GM06990 (cell line): ENCODE measurements around the gene TNRC6A.
"Not testable (repeated sequence)": the region's sequence is repeated elsewhere in the genome, so short reads cannot be mapped to it uniquely, and the experiment has no call there.

Experiments
- DNase-seq: peaks from one replicate; pipeline ENCODE4 v3.0.0-alpha.2; 2011; ENCODE audit not compliant: insufficient read length; ENCODE audit errors: extremely low read depth
- H3K27me3 ChIP-seq: replicated peaks from 2 replicates; pipeline ENCODE4 v1.6.0; 2011; ENCODE audit warnings: low read length; ENCODE audit not compliant: control insufficient read depth, insufficient read depth
- H3K36me3 ChIP-seq: 2 replicates; pipeline ENCODE4 v1.5.1; 2011; ENCODE audit warnings: low read length; ENCODE audit not compliant: control insufficient read depth, insufficient read depth
- H3K4me3 ChIP-seq: replicated peaks from 2 replicates; pipeline ENCODE4 v1.5.1; 2011; ENCODE audit warnings: low read depth, mild to moderate bottlenecking, control low read depth, low read length
- TF ChIP-seq, protein P1 (sequence below): IDR thresholded peaks from 2 replicates; pipeline ENCODE4 v1.5.1; 2011; ENCODE audit warnings: low read length, control low read depth, mild to moderate bottlenecking, inconsistent platforms; ENCODE audit not compliant: insufficient read depth, poor library complexity, severe bottlenecking

The TNRC6A gene

DNA sequence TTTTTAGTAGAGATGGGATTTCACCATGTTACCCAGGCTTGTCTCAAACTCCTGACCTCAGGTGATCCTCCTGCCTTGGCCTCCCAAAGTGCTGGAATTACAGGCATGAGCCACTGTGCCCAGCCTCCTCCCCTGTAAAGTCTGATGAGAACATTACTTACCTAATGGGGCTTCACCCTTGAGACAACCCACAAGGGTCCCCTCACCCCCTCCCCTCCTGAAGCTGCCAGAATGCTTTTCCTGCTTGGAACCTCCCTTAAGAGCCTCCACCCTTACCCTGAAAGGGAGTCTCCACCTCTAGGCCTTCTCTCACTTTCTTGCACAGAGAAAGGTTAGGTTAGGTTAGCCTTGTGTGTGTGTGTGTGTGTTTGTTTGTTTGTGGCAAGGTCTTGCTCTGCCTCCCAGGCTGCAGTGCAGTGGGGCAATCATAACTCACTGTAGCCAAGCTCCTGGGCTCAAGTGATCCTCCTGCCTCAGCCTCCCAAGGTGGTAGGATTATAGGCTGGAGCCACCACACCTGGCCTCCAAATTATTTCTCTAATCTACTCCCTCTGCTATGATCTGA is 125.2 kb downstream of the TNRC6A start:
- DNase-seq = no peak
- TF ChIP-seq, protein P1, sequence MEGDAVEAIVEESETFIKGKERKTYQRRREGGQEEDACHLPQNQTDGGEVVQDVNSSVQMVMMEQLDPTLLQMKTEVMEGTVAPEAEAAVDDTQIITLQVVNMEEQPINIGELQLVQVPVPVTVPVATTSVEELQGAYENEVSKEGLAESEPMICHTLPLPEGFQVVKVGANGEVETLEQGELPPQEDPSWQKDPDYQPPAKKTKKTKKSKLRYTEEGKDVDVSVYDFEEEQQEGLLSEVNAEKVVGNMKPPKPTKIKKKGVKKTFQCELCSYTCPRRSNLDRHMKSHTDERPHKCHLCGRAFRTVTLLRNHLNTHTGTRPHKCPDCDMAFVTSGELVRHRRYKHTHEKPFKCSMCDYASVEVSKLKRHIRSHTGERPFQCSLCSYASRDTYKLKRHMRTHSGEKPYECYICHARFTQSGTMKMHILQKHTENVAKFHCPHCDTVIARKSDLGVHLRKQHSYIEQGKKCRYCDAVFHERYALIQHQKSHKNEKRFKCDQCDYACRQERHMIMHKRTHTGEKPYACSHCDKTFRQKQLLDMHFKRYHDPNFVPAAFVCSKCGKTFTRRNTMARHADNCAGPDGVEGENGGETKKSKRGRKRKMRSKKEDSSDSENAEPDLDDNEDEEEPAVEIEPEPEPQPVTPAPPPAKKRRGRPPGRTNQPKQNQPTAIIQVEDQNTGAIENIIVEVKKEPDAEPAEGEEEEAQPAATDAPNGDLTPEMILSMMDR = no peak
- Histone ChIP-seq H3K4me3 (no peak overlapping the region), H3K27me3 (no peaks in the 10 kb centered on the region), H3K36me3 (no peaks in the 10 kb centered on the region)

DNA sequence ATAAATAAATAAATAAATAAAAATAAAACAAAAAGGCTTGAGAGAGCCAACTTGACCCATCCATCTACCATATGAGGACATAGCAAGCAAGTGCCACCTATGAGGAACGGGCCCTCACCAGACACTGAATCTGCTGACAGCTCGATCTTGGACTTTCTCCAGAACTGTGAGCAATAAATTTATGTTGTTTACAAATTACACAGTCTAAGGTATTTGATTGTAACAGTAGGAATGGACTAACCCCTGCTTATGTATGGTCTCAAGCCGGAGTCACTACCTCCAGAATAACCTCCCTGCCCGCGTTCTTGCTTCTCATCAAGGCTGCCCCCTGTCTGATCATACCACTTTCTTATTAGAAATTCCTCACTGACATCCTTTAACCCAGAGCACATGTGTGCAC is 126.2 kb downstream of the TNRC6A start:
- no peaks in the 10 kb centered on the region for H3K27me3 ChIP-seq
- H3K36me3 ChIP-seq = no peaks in the 10 kb centered on the region
- no peak overlapping the region for H3K4me3 ChIP-seq
- TF ChIP-seq, protein P1 = no peak
- DNase-seq = no peak

DNA sequence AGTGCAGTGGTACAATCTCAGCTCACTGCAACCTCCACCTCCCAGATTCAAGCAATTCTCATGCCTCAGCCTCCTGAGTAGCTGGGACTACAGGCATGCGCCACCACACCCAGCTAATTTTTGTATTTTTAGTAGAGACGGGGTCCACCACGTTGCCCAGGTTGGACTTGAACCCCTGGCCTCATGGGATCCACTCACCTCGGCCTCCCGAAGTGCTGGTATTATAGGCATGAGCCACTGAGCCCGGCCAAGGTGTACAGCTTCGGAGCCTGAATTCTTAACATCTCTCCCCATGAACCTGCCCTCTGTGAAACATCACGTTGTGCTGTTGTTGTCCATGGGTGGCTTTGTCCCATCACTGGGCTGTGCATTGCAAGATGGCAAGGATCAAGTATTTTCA is 127.4 kb downstream of the TNRC6A start:
- DNase-seq, H3K36me3 ChIP-seq, H3K4me3 ChIP-seq, H3K27me3 ChIP-seq: not testable (repeated sequence)

DNA sequence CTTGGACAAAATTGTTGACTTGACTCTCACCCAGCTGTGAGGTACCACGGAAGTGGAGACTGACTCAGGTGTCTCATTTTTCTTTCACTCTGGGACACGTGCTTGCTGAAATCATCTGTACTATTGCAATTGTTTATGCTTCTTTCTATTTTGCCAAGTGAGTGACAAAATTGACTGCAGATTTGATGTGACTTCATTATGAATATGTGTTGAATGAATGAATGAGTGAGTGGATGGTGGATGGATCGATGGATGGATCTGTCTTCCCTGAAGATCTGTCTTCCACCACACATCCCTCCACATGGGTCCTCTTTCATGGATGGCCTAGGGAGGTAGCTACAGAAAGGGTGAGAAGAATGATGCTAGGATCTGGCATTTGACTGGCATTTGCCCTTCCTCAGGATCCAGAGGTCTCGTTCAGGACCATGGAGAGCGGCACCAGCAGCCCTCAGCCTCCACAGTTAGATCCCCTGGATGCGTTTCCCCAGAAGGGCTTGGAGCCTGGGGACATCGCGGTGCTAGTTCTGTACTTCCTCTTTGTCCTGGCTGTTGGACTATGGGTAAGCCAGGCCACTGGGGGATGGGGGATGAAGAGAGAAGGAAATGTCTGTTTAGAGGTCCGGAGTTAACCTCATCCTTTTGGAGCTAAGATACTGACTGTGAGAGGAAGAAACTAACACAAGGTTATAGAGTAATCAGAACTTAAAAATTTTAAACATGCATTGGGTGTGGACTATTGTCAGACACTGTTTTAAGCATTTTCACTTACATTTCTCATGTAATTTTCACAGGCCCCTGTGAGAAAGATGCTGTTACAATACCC is 129.0 kb downstream of the TNRC6A start:
- TF ChIP-seq, protein P1 = no peak
- no peak overlapping the region for H3K4me3 ChIP-seq
- H3K27me3 ChIP-seq = no peaks in the 10 kb centered on the region
- no peak for DNase-seq
- no peaks in the 10 kb centered on the region for H3K36me3 ChIP-seq

DNA sequence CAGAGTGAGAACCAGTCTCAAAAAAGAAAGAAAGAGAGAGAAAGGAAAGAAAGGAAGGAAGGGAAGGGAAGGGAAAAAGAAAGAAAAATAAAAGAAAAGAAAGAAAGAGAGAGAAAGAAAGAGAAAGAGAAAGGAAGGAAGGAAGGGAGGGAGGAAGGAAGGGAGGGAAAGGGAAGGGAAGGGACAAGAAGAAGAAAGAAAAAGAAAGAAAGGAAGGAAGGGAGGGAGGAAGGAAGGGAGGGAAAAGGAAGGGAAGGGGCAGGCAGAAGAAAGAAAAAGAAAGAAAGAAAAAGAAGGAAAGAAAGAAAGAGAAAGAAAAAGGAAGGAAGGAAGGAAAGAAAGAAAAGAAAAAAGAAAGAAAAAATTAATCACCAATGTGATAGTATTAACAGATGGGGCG is 132.0 kb downstream of the TNRC6A start:
- DNase-seq = no peak
- no peaks in the 10 kb centered on the region for H3K36me3 ChIP-seq
- H3K4me3 ChIP-seq = no peak overlapping the region
- H3K27me3 ChIP-seq = no peaks in the 10 kb centered on the region
- TF ChIP-seq, protein P1 = no peak

DNA sequence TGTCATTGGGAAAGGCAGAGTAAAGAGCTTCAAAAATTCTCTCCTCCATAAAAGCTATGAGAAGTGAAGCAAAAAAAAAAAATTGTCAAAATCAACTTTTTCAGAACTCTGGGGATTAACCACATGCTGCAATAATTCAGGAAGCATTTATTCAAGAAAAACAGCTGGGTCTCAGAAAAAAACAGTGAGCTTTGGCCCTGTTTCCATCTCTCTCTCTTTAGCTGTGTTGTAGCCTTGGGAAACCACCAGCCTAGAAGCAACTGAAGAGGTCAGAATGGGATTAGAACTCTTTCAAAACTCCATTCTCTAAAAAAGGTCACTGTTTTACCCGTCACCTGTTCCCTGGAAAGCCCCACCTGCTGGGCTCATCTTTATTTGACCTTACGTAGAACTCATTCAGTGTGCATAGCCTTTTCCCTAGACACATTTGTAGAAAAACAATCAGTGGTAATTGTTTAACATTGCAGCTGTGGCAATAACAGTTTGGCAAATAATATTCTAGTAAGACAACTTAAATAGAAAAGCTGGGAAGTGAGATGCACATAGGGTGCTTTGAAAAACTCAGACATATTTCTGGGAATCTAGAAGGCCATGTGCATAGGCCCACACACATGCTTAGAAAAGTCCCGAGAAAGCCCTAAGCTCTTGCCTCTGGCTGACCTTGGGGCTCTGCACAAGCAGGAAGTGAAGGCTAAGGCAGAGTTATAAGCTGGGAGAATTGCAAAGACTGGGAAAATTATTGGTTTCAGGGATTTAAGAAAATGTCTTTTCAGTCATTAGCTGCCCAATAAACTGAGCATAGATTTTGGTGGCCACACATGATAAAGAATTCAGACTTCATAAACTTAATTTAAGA is 134.4 kb downstream of the TNRC6A start:
- no peaks in the 10 kb centered on the region for H3K36me3 ChIP-seq
- H3K27me3 ChIP-seq = no peaks in the 10 kb centered on the region
- no peak for DNase-seq
- TF ChIP-seq, protein P1 = no peak
- no peak overlapping the region for H3K4me3 ChIP-seq
